HL-60 (cell line): ENCODE results near the gene CDC42BPB.
"Not testable (repeated sequence)": the region's sequence is repeated elsewhere in the genome, so short reads cannot be mapped to it uniquely, and the experiment has no call there.

ENCODE experiments used
- DNase-seq, 2 experiments: peaks; one replicate each; pipeline ENCODE4 v3.0.0-alpha.2; 2010 to 2020; ENCODE audit warnings: low read depth in 1 of 2, low spot score in 1 of 2
- H3K27ac ChIP-seq: fragments of 250-450 bp; sonication (Bioruptor Pico); replicated peaks from 2 replicates; pipeline ENCODE4 v1.5.1; 2020; ENCODE audit warnings: mild to moderate bottlenecking, moderate library complexity
- H3K27me3 ChIP-seq: fragments of 250-450 bp; sonication (Bioruptor Pico); 2 replicates; pipeline ENCODE4 v1.5.1; 2021; ENCODE audit warnings: mild to moderate bottlenecking, moderate library complexity; ENCODE audit not compliant: insufficient read depth, poor library complexity, severe bottlenecking
- H3K4me3 ChIP-seq: replicated peaks from 2 replicates; pipeline ENCODE4 v1.5.1; 2011; ENCODE audit warnings: mild to moderate bottlenecking, control low read depth, low read length; ENCODE audit not compliant: insufficient read depth
- GABPA ChIP-seq: IDR thresholded peaks from 2 replicates; pipeline ENCODE4 v1.6.1; 2012; ENCODE audit warnings: low read depth
- POLR2AphosphoS5 ChIP-seq: IDR thresholded peaks from 2 replicates; pipeline ENCODE4 v1.6.1; 2012; ENCODE audit warnings: low read depth
- REST ChIP-seq: IDR thresholded peaks from 2 replicates; pipeline ENCODE4 v1.6.1; 2012; ENCODE audit warnings: low read depth; ENCODE audit not compliant: insufficient replicate concordance
- SPI1 ChIP-seq: IDR thresholded peaks from 2 replicates; pipeline ENCODE4 v1.6.1; 2012; ENCODE audit warnings: low read depth, mild to moderate bottlenecking, borderline replicate concordance
- TF ChIP-seq, protein P1 (sequence below): IDR thresholded peaks from one replicate; pipeline ENCODE4 v1.5.1; 2011; ENCODE audit warnings: low read length, control low read depth, inconsistent platforms; ENCODE audit not compliant: insufficient read depth

CDC42BPB gene

GRCh38 chr14:102898298-102898697 is 159.1 kb downstream of the CDC42BPB start:
- H3K4me3 ChIP-seq: no peak overlapping the region
- no peaks in the 10 kb centered on the region for H3K27me3 ChIP-seq
- no peak overlapping the region for H3K27ac ChIP-seq
- no peak for DNase-seq
- TF ChIP-seq REST: no peak
- no peak for TF ChIP-seq SPI1
- TF ChIP-seq, protein P1, sequence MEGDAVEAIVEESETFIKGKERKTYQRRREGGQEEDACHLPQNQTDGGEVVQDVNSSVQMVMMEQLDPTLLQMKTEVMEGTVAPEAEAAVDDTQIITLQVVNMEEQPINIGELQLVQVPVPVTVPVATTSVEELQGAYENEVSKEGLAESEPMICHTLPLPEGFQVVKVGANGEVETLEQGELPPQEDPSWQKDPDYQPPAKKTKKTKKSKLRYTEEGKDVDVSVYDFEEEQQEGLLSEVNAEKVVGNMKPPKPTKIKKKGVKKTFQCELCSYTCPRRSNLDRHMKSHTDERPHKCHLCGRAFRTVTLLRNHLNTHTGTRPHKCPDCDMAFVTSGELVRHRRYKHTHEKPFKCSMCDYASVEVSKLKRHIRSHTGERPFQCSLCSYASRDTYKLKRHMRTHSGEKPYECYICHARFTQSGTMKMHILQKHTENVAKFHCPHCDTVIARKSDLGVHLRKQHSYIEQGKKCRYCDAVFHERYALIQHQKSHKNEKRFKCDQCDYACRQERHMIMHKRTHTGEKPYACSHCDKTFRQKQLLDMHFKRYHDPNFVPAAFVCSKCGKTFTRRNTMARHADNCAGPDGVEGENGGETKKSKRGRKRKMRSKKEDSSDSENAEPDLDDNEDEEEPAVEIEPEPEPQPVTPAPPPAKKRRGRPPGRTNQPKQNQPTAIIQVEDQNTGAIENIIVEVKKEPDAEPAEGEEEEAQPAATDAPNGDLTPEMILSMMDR: no peak
- no peak for TF ChIP-seq GABPA
- no peak for TF ChIP-seq POLR2AphosphoS5

- Histone ChIP-seq H3K27ac (no peak overlapping the region), H3K4me3 (no peak overlapping the region), H3K27me3 (no peaks in the 10 kb centered on the region)
- DNase-seq: no peak
- TF ChIP-seq POLR2AphosphoS5: no peak
- TF ChIP-seq GABPA: no peak
- TF ChIP-seq SPI1: no peak
- TF ChIP-seq REST: no peak
- TF ChIP-seq, protein P1: no peak
These were observed 159.9 kb downstream of the CDC42BPB start for GRCh38 chr14:102897299-102898027.

DNA sequence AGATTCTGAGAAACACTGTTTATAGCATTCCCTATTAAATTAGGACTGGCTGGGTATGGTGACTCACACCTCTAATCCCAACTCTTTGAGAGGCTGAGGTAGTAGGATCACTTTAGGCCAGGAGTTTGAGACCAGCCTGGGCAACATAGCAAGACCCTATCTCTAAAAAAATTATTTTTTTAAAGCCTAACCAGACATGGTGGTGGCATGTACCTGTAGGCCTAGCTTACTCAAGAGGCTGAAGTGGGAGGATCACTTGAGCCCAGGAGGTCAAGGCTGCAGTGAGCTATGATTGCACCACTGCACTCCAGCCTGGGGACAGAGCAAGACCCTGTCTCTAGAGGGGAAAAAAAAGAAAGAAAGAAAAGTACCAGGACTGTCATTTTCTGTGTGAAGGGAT is 160.6 kb downstream of the CDC42BPB start:
- not testable (repeated sequence) for DNase-seq, H3K4me3 ChIP-seq, H3K27ac ChIP-seq, H3K27me3 ChIP-seq

DNA sequence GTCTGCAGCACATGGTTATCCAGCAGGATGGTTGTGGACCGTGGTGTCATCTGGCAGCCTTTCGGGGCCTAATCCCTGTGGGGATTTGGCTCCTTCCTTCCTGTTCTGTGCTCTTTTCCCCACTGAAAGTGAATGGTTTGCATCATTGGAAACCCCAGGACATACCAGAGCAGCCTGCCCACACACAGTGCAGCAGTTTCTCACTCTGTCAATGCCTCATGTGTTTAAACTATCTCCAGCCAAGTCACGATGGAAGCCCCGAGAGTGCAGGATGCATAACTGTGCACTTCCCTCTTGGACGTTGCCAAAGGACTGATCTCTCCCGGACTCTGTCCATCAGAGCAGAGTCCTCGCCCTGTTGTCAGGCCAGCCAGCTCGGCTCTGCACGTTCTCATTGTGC is 163.9 kb downstream of the CDC42BPB start:
- Histone ChIP-seq H3K27me3 (no peaks in the 10 kb centered on the region), H3K27ac (no peak overlapping the region), H3K4me3 (no peak overlapping the region)
- no peak for DNase-seq
- TF ChIP-seq REST: no peak
- TF ChIP-seq, protein P1: no peak
- TF ChIP-seq SPI1: no peak
- TF ChIP-seq GABPA: no peak
- TF ChIP-seq POLR2AphosphoS5: no peak
